CD4-positive, alpha-beta T cell (primary cell): Measurements from ENCODE around the gene ZYX. TPM values are rescaled to one million over a fixed set of nuclear protein-coding genes. Genes with fewer than 3 reads are reported as not detected.

Source experiments
- ATAC-seq: fragments of 200-7000 bp; cut with Tn5 transposase; one replicate; pipeline ENCODE4 v1.10.0; 2022; ENCODE audit warnings: mild to moderate bottlenecking; ENCODE audit not compliant: poor library complexity
- CTCF ChIA-PET: fragments of 350-600 bp; sonication (Branson Sonifier 250); formaldehyde crosslinking; loops from one replicate; lab custom pipeline; 2021; ENCODE audit warnings: antibody characterized with exemption, inconsistent platforms; lab: Charles Lee
- POLR2A ChIA-PET: fragments of 350-600 bp; sonication (Branson Sonifier 250); formaldehyde crosslinking; loops from one replicate; lab custom pipeline; 2021; ENCODE audit warnings: antibody characterized with exemption, inconsistent platforms; lab: Charles Lee
- DNase-seq, 14 experiments: peaks; one replicate each; pipeline ENCODE4 v3.0.0-alpha.2; 2013 to 2020; ENCODE audit warnings: mixed read lengths in 2 of 14
- H3K27ac ChIP-seq, 2 donors: one replicate each; pipeline versions ENCODE4 v1.5.1 to v1.7.0; 2013; ENCODE audit warnings: low read length in 2 of 2, low read depth in 1 of 2, mild to moderate bottlenecking in 1 of 2
- H3K27me3 ChIP-seq, 2 experiments: 1 replicate in 1 of 2; 2 replicates in 1 of 2; pipeline versions ENCODE4 v1.6.1 to v1.7.0; 2013; ENCODE audit warnings: low read length in 2 of 2, control low read depth in 1 of 2, mild to moderate bottlenecking in 1 of 2, moderate library complexity in 1 of 2; ENCODE audit not compliant: insufficient read depth in 2 of 2, control insufficient read depth in 1 of 2
- H3K36me3 ChIP-seq: one replicate; pipeline ENCODE4 v1.6.1; 2013; ENCODE audit warnings: low read length, control low read depth; ENCODE audit not compliant: insufficient read depth
- H3K4me1 ChIP-seq: one replicate; pipeline ENCODE4 v1.6.1; 2013; ENCODE audit warnings: low read length, control low read depth; ENCODE audit not compliant: insufficient read depth
- H3K4me3 ChIP-seq: one replicate; pipeline ENCODE4 v1.5.1; 2013; ENCODE audit warnings: mild to moderate bottlenecking, low read length, moderate library complexity
- H3K9me3 ChIP-seq, 2 experiments: 1 replicate in 1 of 2; 2 replicates in 1 of 2; pipeline versions ENCODE4 v1.6.1 to v1.7.0; 2013; ENCODE audit warnings: low read length in 2 of 2, mild to moderate bottlenecking in 2 of 2, control low read depth in 1 of 2, moderate library complexity in 1 of 2; ENCODE audit not compliant: control insufficient read depth in 1 of 2, insufficient read depth in 1 of 2
- H3K27ac Mint-ChIP-seq: one replicate; pipeline ENCODE4 v1.8.0; 2020; ENCODE audit warnings: mixed read lengths
- H3K27me3 Mint-ChIP-seq: one replicate; pipeline ENCODE4 v1.8.0; 2021; ENCODE audit warnings: mixed read lengths
- H3K36me3 Mint-ChIP-seq: one replicate; pipeline ENCODE4 v1.8.0; 2021; ENCODE audit warnings: low read depth, mixed read lengths
- H3K4me1 Mint-ChIP-seq: one replicate; pipeline ENCODE4 v1.8.0; 2021; ENCODE audit warnings: low read depth, mixed read lengths
- H3K4me3 Mint-ChIP-seq: one replicate; pipeline ENCODE4 v1.8.0; 2020; ENCODE audit warnings: mild to moderate bottlenecking, mixed read lengths
- H3K9me3 Mint-ChIP-seq: one replicate; pipeline ENCODE4 v1.8.0; 2020; ENCODE audit warnings: mixed read lengths
- CTCF ChIP-seq: fragments of 200-600 bp; IDR thresholded peaks from one replicate; pipeline ENCODE4 v1.8.0; 2022; ENCODE audit warnings: antibody characterized with exemption, mild to moderate bottlenecking
- intact Hi-C, 2 experiments: fragments of 100-400 bp; cut with DNase I in 1 of 2; cut with micrococcal nuclease in 1 of 2; formaldehyde crosslinking; loops; one replicate each; pipeline versions ENCODE4 v1.15.1 to v1.9.0; 2023 to 2025; cut with DNase I, micrococcal nuclease
- total RNA-seq, 174 experiments: library from RNA in 2 of 174; stranded (reverse) in 2 of 174; gene quantifications; one replicate each; pipeline ENCODE4 v1.2.3 and lab custom pipeline; 2021 to 2026

The ZYX gene
- total RNA-seq, 2 experiments from 2014 or later, result 132 to 146 TPM

DNA sequence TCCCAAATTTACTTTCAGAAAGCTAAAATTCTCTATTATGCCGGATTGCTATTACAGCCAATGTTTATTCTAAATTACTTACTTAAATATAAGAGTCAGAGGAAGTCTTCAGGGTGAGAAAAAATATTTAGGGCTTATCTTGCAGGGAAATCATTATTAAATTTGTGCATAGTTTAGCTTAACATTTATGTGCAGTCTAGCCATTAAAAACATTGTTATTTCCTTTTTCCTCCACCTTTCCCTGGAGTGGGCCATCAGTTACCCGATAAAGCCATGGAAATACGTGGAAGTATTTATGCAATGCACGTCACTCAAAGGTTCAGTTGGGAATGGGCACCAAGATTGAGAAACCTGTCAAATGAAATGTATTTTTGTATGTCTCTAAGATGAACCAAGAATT, 52.6 kb downstream of the ZYX start:
- Histone ChIP-seq H3K4me1 (peaks cover 14% of the 10 kb centered on the region), H3K27me3 (no peaks in the 10 kb centered on the region), H3K36me3 (no peaks in the 10 kb centered on the region), H3K27ac (no peak overlapping the region), H3K9me3 (no peaks in the 10 kb centered on the region), H3K4me3 (no peak overlapping the region)
- ChIA-PET CTCF (no interaction called here), POLR2A (no interaction called here)
- Mint-ChIP-seq H3K36me3 (peaks cover 29% of the 10 kb centered on the region), H3K4me3 (no peak overlapping the region), H3K27me3 (no peaks in the 10 kb centered on the region), H3K9me3 (no peaks in the 10 kb centered on the region), H3K27ac (no peak overlapping the region), H3K4me1 (peaks cover 24% of the 10 kb centered on the region)
- TF ChIP-seq CTCF, result no peak
- intact Hi-C loops, result no loop called here
- ATAC-seq, result no peak
- DNase-seq, result no peak

GRCh38 chr7:143434660-143435059, 53.5 kb downstream of the ZYX start:
- Mint-ChIP-seq H3K4me3 (no peak overlapping the region), H3K4me1 (peaks cover 25% of the 10 kb centered on the region), H3K9me3 (no peaks in the 10 kb centered on the region), H3K36me3 (peaks cover 30% of the 10 kb centered on the region), H3K27me3 (no peaks in the 10 kb centered on the region), H3K27ac (no peak overlapping the region)
- intact Hi-C loops, result no loop called here
- H3K4me1 ChIP-seq, result peaks cover 14% of the 10 kb centered on the region
- H3K27me3 ChIP-seq, result no peaks in the 10 kb centered on the region
- no peak overlapping the region for H3K27ac ChIP-seq
- no peaks in the 10 kb centered on the region for H3K36me3 ChIP-seq
- H3K9me3 ChIP-seq, result no peaks in the 10 kb centered on the region
- ChIA-PET POLR2A (no interaction called here), CTCF (no interaction called here)
- DNase-seq (no peak), ATAC-seq (no peak)
- no peak for TF ChIP-seq CTCF
- no peak overlapping the region for H3K4me3 ChIP-seq

DNA sequence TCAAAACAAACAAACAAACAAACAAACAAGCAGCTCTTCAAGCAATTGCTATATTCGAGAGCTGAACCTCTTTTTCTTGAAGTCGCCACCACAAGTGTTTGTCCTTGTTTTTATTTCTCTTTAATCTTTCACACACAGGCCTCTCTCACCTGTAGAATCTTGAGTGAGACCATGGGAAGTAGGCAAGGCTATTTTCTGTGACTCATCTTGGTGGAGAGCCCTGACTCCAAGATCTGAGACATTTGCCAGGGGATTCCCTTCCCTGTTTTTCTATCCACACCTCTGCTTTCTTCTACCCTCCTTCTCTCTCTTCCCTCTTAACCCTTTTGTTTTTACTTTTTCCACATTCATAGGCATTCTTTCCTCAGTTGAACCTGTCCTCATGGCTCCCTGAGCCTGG, 54.1 kb downstream of the ZYX start:
- no peak overlapping the region for H3K27ac Mint-ChIP-seq
- H3K4me3 Mint-ChIP-seq, result no peak overlapping the region
- ChIA-PET POLR2A (no interaction called here), CTCF (no interaction called here)
- no peak for ATAC-seq
- H3K27ac ChIP-seq, result no peak overlapping the region
- peaks cover 14% of the 10 kb centered on the region for H3K4me1 ChIP-seq
- H3K4me3 ChIP-seq, result no peak overlapping the region
- no peaks in the 10 kb centered on the region for H3K27me3 ChIP-seq
- H3K9me3 ChIP-seq, result no peaks in the 10 kb centered on the region
- H3K36me3 Mint-ChIP-seq, result peaks cover 30% of the 10 kb centered on the region
- intact Hi-C loops, result no loop called here
- TF ChIP-seq CTCF, result no peak
- no peaks in the 10 kb centered on the region for H3K27me3 Mint-ChIP-seq
- DNase-seq, result no peak
- peaks cover 25% of the 10 kb centered on the region for H3K4me1 Mint-ChIP-seq
- H3K36me3 ChIP-seq, result no peaks in the 10 kb centered on the region
- no peaks in the 10 kb centered on the region for H3K9me3 Mint-ChIP-seq
